IPS-18a (cell line): ENCODE measurements around the gene FAM227B.
"Not testable (repeated sequence)": the region's sequence is repeated elsewhere in the genome, so short reads cannot be mapped to it uniquely, and the experiment has no call there.

Experiments
- H3K27ac ChIP-seq: one replicate; pipeline ENCODE4 v1.5.1; 2013; ENCODE audit warnings: low read length
- H3K27me3 ChIP-seq: one replicate; pipeline ENCODE4 v1.6.1; 2013; ENCODE audit warnings: mild to moderate bottlenecking, low read length; ENCODE audit not compliant: control insufficient read depth, insufficient read depth
- H3K36me3 ChIP-seq: one replicate; pipeline ENCODE4 v1.6.1; 2013; ENCODE audit warnings: low read depth, low read length; ENCODE audit not compliant: control insufficient read depth
- H3K4me1 ChIP-seq: one replicate; pipeline ENCODE4 v1.6.1; 2013; ENCODE audit warnings: low read depth, low read length; ENCODE audit not compliant: control insufficient read depth
- H3K4me3 ChIP-seq: one replicate; pipeline ENCODE4 v1.5.1; 2013; ENCODE audit warnings: low read length
- H3K9ac ChIP-seq: one replicate; pipeline ENCODE4 v1.6.1; 2013; ENCODE audit warnings: mild to moderate bottlenecking, low read length, moderate library complexity
- H3K9me3 ChIP-seq: one replicate; pipeline ENCODE4 v1.6.1; 2013; ENCODE audit warnings: low read depth, low read length; ENCODE audit not compliant: control insufficient read depth

The FAM227B gene

GRCh38 chr15:49406352-49407118, 214.1 kb downstream of the FAM227B start:
- Histone ChIP-seq H3K4me3 (no peak overlapping the region), H3K27me3 (no peaks in the 10 kb centered on the region), H3K9ac (no peak overlapping the region)

DNA sequence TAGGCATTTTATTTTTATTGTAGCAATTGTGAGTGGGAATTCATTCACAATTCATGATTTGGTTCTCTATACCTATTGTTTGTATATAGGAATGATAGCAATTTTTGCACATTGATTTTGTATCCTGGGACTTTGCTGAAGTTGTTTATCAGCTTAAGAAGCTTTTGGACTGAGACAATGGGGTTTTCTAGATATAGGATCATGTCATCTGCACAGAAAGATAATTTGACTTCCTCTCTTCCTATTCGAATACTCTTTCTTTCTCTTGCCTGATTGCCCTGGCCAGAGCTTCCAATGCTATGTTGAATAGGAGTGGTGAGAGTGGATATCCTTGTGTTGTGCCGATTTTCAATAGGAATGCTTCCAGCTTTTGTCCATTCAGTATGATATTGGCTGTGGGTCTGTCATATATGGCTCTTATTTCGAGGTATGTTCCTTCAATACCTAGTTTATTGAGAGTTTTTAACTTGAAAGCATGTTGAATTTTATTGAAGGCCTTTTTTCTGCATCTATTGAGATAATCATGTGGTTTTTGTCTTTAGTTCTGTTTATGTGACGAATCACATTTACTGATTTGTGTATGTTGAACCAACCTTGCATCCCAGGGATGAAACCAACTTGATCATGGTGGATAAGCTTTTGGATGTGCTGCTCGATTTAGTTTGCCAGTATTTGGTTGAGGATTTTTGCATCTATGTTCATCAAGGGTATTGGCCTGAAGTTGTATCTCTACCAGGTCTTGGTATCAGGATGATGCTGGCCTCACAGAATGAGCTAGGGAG, 217.9 kb downstream of the FAM227B start:
- not testable (repeated sequence) for H3K27ac ChIP-seq, H3K4me3 ChIP-seq, H3K9ac ChIP-seq, H3K27me3 ChIP-seq, H3K4me1 ChIP-seq, H3K36me3 ChIP-seq, H3K9me3 ChIP-seq

More at GRCh38 chr15:49406352-49407118, 214.1 kb downstream of the FAM227B start:
- Histone ChIP-seq H3K27ac (no peak overlapping the region), H3K4me1 (no peaks in the 10 kb centered on the region), H3K9me3 (no peaks in the 10 kb centered on the region), H3K36me3 (no peaks in the 10 kb centered on the region)

- H3K36me3 ChIP-seq, result no peaks in the 10 kb centered on the region
- H3K9me3 ChIP-seq, result no peaks in the 10 kb centered on the region
- no peak overlapping the region for H3K9ac ChIP-seq
- no peak overlapping the region for H3K27ac ChIP-seq
- H3K4me3 ChIP-seq, result no peak overlapping the region
- H3K4me1 ChIP-seq, result peaks cover 13% of the 10 kb centered on the region
- H3K27me3 ChIP-seq, result no peaks in the 10 kb centered on the region
These were observed 233.1 kb downstream of the FAM227B start for GRCh38 chr15:49387471-49387870.

DNA sequence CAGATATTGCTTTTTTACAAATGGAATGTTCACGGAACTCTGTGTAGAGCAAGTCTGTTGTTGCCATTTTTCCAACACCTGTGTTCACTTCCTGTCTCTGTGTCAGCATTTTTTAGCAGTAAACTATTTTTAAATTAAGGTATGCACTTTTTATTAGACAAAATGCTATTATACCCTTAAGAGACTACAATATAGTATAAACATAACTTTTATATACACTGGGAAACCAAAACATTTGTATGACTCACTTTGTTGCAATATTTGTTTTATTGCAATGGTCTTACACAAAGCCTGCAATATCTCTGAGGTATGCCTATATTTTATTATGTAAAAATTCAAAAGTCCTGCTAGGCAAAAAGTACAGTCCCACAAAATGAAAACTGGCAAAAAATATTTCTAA, 237.4 kb downstream of the FAM227B start:
- Histone ChIP-seq H3K9ac (no peak overlapping the region), H3K27ac (no peak overlapping the region), H3K9me3 (no peaks in the 10 kb centered on the region), H3K27me3 (no peaks in the 10 kb centered on the region), H3K4me3 (no peak overlapping the region), H3K36me3 (no peaks in the 10 kb centered on the region), H3K4me1 (peaks cover 15% of the 10 kb centered on the region)

GRCh38 chr15:49382394-49382793, 238.2 kb downstream of the FAM227B start:
- Histone ChIP-seq H3K27me3 (no peaks in the 10 kb centered on the region), H3K36me3 (no peaks in the 10 kb centered on the region), H3K4me3 (no peak overlapping the region), H3K27ac (no peak overlapping the region), H3K4me1 (peaks cover 15% of the 10 kb centered on the region), H3K9me3 (no peaks in the 10 kb centered on the region), H3K9ac (no peak overlapping the region)

DNA sequence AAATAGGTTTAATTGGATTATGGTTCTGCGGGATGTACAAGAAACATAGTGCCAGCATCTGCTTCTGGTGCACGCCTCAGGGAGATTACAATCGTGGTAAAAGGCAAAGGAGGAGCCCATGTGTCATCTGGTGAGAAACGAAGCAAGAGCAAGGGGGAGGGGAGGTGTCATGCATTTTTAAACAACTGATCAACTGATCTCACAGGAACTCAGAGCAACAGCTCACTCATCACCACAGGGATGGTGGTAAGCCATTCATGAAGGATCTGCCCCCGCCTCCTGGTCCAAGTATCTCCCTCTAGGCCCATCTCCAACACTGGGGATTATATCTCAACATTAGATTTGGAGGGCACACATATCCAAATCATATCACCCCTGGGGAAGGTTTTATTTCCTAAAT, 239.7 kb downstream of the FAM227B start:
- Histone ChIP-seq H3K27me3 (no peaks in the 10 kb centered on the region), H3K36me3 (no peaks in the 10 kb centered on the region), H3K27ac (no peak overlapping the region), H3K9me3 (no peaks in the 10 kb centered on the region), H3K9ac (no peak overlapping the region), H3K4me3 (no peak overlapping the region), H3K4me1 (peaks cover 15% of the 10 kb centered on the region)

- Histone ChIP-seq H3K36me3 (no peaks in the 10 kb centered on the region), H3K27me3 (no peaks in the 10 kb centered on the region), H3K4me3 (no peak overlapping the region), H3K27ac (no peak overlapping the region), H3K9ac (no peak overlapping the region), H3K9me3 (no peaks in the 10 kb centered on the region), H3K4me1 (peaks cover 15% of the 10 kb centered on the region)
These were observed 240.6 kb downstream of the FAM227B start for GRCh38 chr15:49379996-49380395.

- Histone ChIP-seq H3K36me3 (no peaks in the 10 kb centered on the region), H3K27me3 (no peaks in the 10 kb centered on the region), H3K9me3 (no peaks in the 10 kb centered on the region), H3K27ac (no peak overlapping the region), H3K9ac (no peak overlapping the region), H3K4me1 (peaks cover 7% of the 10 kb centered on the region), H3K4me3 (peak overlapping the region; percentile 7)
These were observed 248.3 kb downstream of the FAM227B start for GRCh38 chr15:49372366-49372765.

GRCh38 chr15:49370782-49371181, 249.8 kb downstream of the FAM227B start:
- H3K4me1 ChIP-seq, result peaks cover 7% of the 10 kb centered on the region
- no peaks in the 10 kb centered on the region for H3K27me3 ChIP-seq
- no peak overlapping the region for H3K4me3 ChIP-seq
- H3K9ac ChIP-seq, result no peak overlapping the region
- no peak overlapping the region for H3K27ac ChIP-seq
- no peaks in the 10 kb centered on the region for H3K9me3 ChIP-seq
- no peaks in the 10 kb centered on the region for H3K36me3 ChIP-seq

DNA sequence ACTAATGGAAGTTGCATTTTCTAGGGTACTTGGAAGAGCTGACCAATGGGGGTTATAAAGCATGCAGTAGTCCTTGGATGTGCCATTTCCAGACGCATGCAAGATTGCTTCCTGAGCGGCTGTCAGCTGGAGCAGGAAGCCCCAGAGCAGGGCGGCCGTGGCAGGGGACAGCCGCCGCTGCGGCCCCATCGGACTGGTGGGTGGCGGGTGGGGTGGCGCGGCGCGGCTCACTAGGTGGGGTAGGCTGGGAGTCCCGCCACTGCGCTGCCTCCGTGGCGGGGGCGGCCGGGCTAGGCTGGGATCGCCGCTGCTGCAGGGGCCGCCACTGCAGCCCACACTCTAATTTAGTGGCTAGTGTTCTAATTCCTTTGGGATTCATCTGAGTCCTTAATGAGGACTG, 254.1 kb downstream of the FAM227B start:
- Histone ChIP-seq H3K27ac (no peak overlapping the region), H3K4me1 (no peaks in the 10 kb centered on the region), H3K27me3 (no peaks in the 10 kb centered on the region), H3K9me3 (no peaks in the 10 kb centered on the region), H3K4me3 (no peak overlapping the region), H3K9ac (no peak overlapping the region), H3K36me3 (no peaks in the 10 kb centered on the region)

- H3K4me3 ChIP-seq, result no peak overlapping the region
- H3K27me3 ChIP-seq, result no peaks in the 10 kb centered on the region
- no peaks in the 10 kb centered on the region for H3K36me3 ChIP-seq
- no peaks in the 10 kb centered on the region for H3K9me3 ChIP-seq
- H3K9ac ChIP-seq, result no peak overlapping the region
- no peaks in the 10 kb centered on the region for H3K4me1 ChIP-seq
- H3K27ac ChIP-seq, result no peak overlapping the region
These were observed 259.2 kb downstream of the FAM227B start for GRCh38 chr15:49361370-49361769.

- not testable (repeated sequence) for H3K27me3 ChIP-seq, H3K36me3 ChIP-seq, H3K4me1 ChIP-seq
These were observed 266.2 kb downstream of the FAM227B start for GRCh38 chr15:49354439-49354838.

More at GRCh38 chr15:49354439-49354838, 266.2 kb downstream of the FAM227B start:
- not testable (repeated sequence) for H3K27ac ChIP-seq, H3K9ac ChIP-seq, H3K9me3 ChIP-seq, H3K4me3 ChIP-seq
